ENCODE data around the gene BMP2.

DNA sequence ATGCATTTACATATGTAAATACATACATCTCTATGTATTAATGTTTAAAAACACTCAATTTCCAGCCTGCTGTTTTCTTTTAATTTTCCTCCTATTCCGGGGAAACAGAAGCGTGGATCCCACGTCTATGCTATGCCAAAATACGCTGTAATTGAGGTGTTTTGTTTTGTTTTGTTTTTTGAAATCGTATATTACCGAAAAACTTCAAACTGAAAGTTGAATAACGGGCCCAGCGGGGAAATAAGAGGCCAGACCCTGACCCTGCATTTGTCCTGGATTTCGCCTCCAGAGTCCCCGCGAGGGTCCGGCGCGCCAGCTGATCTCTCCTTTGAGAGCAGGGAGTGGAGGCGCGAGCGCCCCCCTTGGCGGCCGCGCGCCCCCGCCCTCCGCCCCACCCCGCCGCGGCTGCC lies 355 bp upstream of the BMP2 start:
- TF ChIP-seq, protein P1, sequence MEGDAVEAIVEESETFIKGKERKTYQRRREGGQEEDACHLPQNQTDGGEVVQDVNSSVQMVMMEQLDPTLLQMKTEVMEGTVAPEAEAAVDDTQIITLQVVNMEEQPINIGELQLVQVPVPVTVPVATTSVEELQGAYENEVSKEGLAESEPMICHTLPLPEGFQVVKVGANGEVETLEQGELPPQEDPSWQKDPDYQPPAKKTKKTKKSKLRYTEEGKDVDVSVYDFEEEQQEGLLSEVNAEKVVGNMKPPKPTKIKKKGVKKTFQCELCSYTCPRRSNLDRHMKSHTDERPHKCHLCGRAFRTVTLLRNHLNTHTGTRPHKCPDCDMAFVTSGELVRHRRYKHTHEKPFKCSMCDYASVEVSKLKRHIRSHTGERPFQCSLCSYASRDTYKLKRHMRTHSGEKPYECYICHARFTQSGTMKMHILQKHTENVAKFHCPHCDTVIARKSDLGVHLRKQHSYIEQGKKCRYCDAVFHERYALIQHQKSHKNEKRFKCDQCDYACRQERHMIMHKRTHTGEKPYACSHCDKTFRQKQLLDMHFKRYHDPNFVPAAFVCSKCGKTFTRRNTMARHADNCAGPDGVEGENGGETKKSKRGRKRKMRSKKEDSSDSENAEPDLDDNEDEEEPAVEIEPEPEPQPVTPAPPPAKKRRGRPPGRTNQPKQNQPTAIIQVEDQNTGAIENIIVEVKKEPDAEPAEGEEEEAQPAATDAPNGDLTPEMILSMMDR (conservative IDR thresholded peaks at IDR 0.05; ENCODE audit: low read depth in 2 of 2) = peak in 1 of 2 experiments; percentile 16; a peak in 1 of 4 replicates
- TF ChIP-seq EZH2phosphoT487 (IDR thresholded peaks at IDR 0.05; ENCODE audit: unreplicated experiment) (no peak), POLR2AphosphoS5 (IDR thresholded peaks at IDR 0.05; ENCODE audit: low read depth) (no peak), EZH2 (IDR thresholded peaks at IDR 0.05; ENCODE audit: low read depth, unreplicated experiment) (no peak), CREB1 (CRISPR knock-in tag; IDR thresholded peaks at IDR 0.05; ENCODE audit: low read depth) (no peak), JUNB (IDR thresholded peaks at IDR 0.05; ENCODE audit: unreplicated experiment) (no peak), NANOG (IDR thresholded peaks at IDR 0.05; ENCODE audit: borderline replicate concordance) (no peak), ZNF114 (CRISPR knock-in tag; IDR thresholded peaks at IDR 0.05) (no peak)
- TF ChIP-seq, protein P2, sequence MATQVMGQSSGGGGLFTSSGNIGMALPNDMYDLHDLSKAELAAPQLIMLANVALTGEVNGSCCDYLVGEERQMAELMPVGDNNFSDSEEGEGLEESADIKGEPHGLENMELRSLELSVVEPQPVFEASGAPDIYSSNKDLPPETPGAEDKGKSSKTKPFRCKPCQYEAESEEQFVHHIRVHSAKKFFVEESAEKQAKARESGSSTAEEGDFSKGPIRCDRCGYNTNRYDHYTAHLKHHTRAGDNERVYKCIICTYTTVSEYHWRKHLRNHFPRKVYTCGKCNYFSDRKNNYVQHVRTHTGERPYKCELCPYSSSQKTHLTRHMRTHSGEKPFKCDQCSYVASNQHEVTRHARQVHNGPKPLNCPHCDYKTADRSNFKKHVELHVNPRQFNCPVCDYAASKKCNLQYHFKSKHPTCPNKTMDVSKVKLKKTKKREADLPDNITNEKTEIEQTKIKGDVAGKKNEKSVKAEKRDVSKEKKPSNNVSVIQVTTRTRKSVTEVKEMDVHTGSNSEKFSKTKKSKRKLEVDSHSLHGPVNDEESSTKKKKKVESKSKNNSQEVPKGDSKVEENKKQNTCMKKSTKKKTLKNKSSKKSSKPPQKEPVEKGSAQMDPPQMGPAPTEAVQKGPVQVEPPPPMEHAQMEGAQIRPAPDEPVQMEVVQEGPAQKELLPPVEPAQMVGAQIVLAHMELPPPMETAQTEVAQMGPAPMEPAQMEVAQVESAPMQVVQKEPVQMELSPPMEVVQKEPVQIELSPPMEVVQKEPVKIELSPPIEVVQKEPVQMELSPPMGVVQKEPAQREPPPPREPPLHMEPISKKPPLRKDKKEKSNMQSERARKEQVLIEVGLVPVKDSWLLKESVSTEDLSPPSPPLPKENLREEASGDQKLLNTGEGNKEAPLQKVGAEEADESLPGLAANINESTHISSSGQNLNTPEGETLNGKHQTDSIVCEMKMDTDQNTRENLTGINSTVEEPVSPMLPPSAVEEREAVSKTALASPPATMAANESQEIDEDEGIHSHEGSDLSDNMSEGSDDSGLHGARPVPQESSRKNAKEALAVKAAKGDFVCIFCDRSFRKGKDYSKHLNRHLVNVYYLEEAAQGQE (IDR thresholded peaks at IDR 0.05; ENCODE audit: unreplicated experiment) = no peak
- TF ChIP-seq, protein P3, sequence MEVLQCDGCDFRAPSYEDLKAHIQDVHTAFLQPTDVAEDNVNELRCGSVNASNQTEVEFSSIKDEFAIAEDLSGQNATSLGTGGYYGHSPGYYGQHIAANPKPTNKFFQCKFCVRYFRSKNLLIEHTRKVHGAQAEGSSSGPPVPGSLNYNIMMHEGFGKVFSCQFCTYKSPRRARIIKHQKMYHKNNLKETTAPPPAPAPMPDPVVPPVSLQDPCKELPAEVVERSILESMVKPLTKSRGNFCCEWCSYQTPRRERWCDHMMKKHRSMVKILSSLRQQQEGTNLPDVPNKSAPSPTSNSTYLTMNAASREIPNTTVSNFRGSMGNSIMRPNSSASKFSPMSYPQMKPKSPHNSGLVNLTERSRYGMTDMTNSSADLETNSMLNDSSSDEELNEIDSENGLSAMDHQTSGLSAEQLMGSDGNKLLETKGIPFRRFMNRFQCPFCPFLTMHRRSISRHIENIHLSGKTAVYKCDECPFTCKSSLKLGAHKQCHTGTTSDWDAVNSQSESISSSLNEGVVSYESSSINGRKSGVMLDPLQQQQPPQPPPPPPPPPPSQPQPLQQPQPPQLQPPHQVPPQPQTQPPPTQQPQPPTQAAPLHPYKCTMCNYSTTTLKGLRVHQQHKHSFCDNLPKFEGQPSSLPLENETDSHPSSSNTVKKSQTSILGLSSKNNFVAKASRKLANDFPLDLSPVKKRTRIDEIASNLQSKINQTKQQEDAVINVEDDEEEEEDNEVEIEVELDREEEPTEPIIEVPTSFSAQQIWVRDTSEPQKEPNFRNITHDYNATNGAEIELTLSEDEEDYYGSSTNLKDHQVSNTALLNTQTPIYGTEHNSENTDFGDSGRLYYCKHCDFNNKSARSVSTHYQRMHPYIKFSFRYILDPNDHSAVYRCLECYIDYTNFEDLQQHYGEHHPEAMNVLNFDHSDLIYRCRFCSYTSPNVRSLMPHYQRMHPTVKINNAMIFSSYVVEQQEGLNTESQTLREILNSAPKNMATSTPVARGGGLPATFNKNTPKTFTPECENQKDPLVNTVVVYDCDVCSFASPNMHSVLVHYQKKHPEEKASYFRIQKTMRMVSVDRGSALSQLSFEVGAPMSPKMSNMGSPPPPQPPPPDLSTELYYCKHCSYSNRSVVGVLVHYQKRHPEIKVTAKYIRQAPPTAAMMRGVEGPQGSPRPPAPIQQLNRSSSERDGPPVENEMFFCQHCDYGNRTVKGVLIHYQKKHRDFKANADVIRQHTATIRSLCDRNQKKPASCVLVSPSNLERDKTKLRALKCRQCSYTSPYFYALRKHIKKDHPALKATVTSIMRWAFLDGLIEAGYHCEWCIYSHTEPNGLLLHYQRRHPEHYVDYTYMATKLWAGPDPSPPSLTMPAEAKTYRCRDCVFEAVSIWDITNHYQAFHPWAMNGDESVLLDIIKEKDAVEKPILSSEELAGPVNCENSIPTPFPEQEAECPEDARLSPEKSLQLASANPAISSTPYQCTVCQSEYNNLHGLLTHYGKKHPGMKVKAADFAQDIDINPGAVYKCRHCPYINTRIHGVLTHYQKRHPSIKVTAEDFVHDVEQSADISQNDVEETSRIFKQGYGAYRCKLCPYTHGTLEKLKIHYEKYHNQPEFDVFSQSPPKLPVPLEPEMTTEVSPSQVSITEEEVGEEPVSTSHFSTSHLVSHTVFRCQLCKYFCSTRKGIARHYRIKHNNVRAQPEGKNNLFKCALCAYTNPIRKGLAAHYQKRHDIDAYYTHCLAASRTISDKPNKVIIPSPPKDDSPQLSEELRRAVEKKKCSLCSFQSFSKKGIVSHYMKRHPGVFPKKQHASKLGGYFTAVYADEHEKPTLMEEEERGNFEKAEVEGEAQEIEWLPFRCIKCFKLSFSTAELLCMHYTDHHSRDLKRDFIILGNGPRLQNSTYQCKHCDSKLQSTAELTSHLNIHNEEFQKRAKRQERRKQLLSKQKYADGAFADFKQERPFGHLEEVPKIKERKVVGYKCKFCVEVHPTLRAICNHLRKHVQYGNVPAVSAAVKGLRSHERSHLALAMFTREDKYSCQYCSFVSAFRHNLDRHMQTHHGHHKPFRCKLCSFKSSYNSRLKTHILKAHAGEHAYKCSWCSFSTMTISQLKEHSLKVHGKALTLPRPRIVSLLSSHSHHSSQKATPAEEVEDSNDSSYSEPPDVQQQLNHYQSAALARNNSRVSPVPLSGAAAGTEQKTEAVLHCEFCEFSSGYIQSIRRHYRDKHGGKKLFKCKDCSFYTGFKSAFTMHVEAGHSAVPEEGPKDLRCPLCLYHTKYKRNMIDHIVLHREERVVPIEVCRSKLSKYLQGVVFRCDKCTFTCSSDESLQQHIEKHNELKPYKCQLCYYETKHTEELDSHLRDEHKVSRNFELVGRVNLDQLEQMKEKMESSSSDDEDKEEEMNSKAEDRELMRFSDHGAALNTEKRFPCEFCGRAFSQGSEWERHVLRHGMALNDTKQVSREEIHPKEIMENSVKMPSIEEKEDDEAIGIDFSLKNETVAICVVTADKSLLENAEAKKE (CRISPR knock-in tag; IDR thresholded peaks at IDR 0.05) = no peak
